HTERT RPE-1 (cell line): ENCODE data around the gene ADIG.

Experiments used
- in situ Hi-C: fragments of 300-500 bp; cut with MboI; formaldehyde crosslinking; loops from 4 replicates; pipeline ENCODE4 v1.14.3; 2020; ENCODE audit warnings: low sequenced_read_pairs

Gene ADIG

DNA sequence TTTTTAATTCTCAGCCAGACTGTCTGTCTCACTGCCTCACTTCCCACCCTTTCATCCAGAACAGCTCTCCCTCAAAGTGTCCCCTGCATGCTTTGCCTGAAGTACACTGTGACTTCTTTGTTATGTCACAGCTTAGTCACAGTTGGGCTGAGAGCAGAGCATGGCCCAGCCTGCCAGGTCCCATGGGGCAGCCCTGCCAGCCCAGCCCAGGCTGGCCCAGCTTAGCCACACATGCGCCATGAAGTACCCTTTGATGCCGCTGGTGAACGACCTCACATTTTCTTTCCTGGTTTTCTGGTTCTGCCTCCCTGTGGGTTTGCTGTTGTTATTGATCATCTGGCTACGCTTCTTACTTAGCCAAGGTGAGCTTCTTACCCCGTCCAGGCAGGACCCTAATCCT lies at the start of gene ADIG:
Gene ADIG (plus strand): TSS at position 185 of the 400 bp plus-strand sequence. CDS start 54 bp downstream, at position 239.
- in situ Hi-C loops = no loop called here

DNA sequence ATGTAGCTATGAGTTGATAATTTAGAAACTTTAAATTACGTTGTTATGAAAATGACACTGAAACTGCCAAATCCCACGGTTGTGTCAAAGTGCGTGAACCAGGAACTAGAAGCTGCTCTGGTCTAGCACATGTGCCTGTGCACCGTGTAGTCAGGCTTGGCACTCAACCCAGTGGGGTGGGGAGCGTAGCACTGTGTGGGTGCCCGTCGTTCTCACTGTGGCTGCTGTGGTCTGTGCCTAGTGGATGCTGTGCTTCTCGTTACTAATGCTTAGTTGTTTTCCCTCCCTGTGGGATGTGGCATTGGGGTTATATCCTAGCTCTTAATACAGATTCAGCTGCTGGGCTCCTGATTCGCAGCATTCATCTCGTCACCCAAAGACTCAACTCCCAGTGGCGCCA lies 46.2 kb upstream of the ADIG start:
- in situ Hi-C loops = no loop called here

GRCh38 chr20:38536310-38536709 lies 44.7 kb upstream of the ADIG start:
- in situ Hi-C loops = no loop called here

GRCh38 chr20:38537176-38537575 lies 43.8 kb upstream of the ADIG start:
- in situ Hi-C loops = no loop called here

- in situ Hi-C loops = no loop called here
Observed at GRCh38 chr20:38538789-38539188, 42.2 kb upstream of the ADIG start.

DNA sequence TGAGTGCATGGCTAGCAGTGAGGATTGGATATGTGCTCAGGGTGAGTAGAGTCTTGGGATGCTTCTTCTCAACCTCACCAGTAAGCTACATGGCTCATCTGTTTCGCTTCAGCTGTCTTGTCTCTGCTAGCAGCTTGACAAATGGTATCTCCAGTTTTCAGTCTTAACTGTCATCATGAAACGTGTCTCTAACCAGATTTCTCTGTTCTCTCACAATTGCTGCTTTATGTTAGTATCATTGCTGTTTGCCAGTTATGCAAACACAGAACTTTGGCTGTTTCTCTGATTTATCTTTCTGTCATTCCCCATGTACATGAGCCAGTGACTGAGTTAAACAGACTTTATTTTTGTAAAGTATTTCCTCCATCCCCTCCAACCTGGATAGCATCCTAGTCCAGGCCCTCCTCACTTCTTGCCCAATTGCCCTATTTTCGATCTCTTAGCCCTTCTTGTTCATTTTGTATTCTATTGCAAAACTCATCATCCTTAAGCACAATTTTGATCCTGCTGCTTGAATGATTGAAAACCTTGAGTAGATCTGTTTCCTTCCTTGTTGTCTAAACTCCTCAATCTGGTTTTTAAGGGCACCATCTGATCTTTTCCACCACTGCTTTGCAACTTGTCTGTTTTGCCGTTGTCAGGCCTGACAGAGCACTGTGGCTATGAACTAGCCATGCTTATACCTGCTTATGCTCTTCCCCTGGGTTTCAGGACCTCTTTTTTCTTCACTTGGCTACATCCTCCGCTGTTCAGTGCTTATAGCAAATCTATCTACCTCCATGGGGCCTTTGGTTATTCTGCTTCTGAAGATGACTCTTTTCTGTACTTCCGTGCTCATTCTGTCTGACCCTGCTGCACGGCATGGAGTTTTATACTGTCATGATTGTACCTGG lies 37.7 kb upstream of the ADIG start:
- in situ Hi-C loops = no loop called here

- in situ Hi-C loops = no loop called here
Observed at GRCh38 chr20:38545771-38546170, 35.2 kb upstream of the ADIG start.

- in situ Hi-C loops = no loop called here
Observed at GRCh38 chr20:38547288-38548085, 33.5 kb upstream of the ADIG start.

- in situ Hi-C loops = no loop called here
Observed at GRCh38 chr20:38548356-38549083, 32.5 kb upstream of the ADIG start.

- in situ Hi-C loops = no loop called here
Observed at GRCh38 chr20:38550274-38550673, 30.7 kb upstream of the ADIG start.

GRCh38 chr20:38551056-38551626 lies 29.9 kb upstream of the ADIG start:
- in situ Hi-C loops = no loop called here

GRCh38 chr20:38554986-38555385 lies 26.0 kb upstream of the ADIG start:
- in situ Hi-C loops = no loop called here

GRCh38 chr20:38555395-38555794 lies 25.6 kb upstream of the ADIG start:
- in situ Hi-C loops = no loop called here

DNA sequence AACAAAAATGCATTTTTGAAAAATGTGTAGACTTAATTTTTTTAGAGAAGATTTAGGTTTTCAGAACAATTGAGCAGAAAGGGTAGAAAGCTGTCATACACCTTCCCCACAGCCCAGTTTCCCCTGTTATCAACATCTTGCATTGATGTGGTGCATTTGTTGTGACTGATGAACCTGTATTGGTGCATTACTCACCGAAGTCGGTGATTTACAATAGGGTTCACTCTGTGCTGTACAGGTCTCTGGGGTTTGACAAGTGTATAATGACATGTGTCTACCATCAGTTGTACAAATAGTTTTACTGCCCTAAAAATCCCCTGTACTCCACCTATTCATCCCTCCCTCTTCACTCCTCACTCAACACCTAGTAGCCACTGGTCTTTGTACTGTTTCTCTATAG lies 23.8 kb upstream of the ADIG start:
- in situ Hi-C loops = no loop called here

- in situ Hi-C loops = no loop called here
Observed at GRCh38 chr20:38558596-38559360, 22.2 kb upstream of the ADIG start.

DNA sequence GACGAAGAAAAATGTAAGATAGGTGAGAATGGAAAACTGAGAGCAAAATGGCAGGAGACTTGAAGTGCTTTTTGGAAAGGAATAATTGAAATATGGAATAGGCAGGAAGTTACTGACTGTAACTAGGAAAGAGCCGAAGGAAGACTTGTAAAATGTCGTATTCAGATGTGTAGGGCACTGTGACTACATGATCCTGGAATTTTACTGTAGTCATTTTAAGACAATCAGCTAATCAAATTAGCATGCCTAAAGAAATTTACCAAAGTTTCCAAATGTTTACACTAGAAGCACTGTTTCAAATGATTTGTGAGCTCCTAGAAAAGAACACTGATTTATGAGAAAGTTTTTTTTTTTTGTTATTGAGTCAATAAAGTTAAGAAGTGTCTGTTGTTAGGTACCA lies 21.2 kb upstream of the ADIG start:
- in situ Hi-C loops = no loop called here

- in situ Hi-C loops = no loop called here
Observed at GRCh38 chr20:38563802-38564431, 17.1 kb upstream of the ADIG start.

GRCh38 chr20:38564680-38565079 lies 16.3 kb upstream of the ADIG start:
- in situ Hi-C loops = no loop called here

DNA sequence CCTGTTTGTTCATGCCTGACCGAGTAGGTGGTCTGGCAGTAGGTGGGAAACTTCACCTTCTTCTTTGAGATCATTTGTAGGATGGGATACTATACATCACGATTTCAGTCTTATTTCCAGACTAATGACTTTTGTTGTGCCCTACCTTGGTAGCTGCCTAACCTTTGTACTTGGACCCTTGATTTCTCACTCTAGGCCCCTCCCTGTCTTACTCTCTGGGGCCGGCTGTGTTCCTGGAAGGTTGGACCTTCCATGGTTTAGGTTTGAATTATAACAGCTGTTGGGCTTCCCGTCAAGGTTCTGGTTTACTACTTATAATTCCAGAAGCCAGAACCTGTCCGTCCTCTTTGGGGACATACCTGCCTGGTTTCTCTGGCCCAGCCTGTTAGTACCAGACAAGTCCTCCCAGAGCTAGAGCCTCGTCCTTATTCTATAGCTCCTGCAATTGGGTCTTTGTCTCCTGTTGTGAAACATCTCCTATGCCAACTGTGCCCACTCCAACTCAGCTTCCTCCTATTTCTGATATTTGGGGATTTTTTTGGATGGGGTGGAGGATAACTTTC lies 14.9 kb upstream of the ADIG start:
- in situ Hi-C loops = no loop called here
